Aorta (tissue), 5 donors: Measurements from ENCODE around the gene GPRIN3. TPM values are rescaled to one million over a fixed set of nuclear protein-coding genes. Genes with fewer than 3 reads are reported as not detected.
A peak's percentile ranks its signal among the peaks of the same experiment; 100 is the strongest.

Source experiments
- ATAC-seq: fragments of 200-7000 bp; cut with Tn5 transposase; one replicate; pipeline ENCODE4 v1.9.1; 2022; ENCODE audit warnings: moderate library complexity; ENCODE audit not compliant: low FRiP score
- DNase-seq, 2 donors: peaks; one replicate each; pipeline ENCODE4 v3.0.0-alpha.2; 2020
- H3K27ac ChIP-seq, 2 donors: one replicate each; pipeline ENCODE4 v1.5.1; 2013; ENCODE audit warnings: low read length in 2 of 2, mild to moderate bottlenecking in 2 of 2, moderate library complexity in 2 of 2, control low read depth in 1 of 2, inconsistent platforms in 1 of 2, low read depth in 1 of 2
- H3K27me3 ChIP-seq, 2 donors: one replicate each; pipeline ENCODE4 v1.6.1; 2013; ENCODE audit warnings: control low read depth in 1 of 2, low read length in 1 of 2, mild to moderate bottlenecking in 1 of 2, moderate library complexity in 1 of 2; ENCODE audit not compliant: insufficient read depth in 2 of 2, control insufficient read depth in 1 of 2
- H3K36me3 ChIP-seq, 2 donors: one replicate each; pipeline ENCODE4 v1.6.1; 2013; ENCODE audit warnings: control low read depth in 1 of 2, low read length in 1 of 2, mild to moderate bottlenecking in 1 of 2; ENCODE audit not compliant: insufficient read depth in 2 of 2, control insufficient read depth in 1 of 2
- H3K4me1 ChIP-seq, 2 donors: one replicate each; pipeline ENCODE4 v1.6.1; 2013; ENCODE audit warnings: low read length in 2 of 2, control low read depth in 1 of 2, mild to moderate bottlenecking in 1 of 2, moderate library complexity in 1 of 2; ENCODE audit not compliant: insufficient read depth in 2 of 2, control insufficient read depth in 1 of 2
- H3K4me3 ChIP-seq, 2 donors: one replicate each; pipeline ENCODE4 v1.5.1; 2013; ENCODE audit warnings: low read length in 2 of 2, control low read depth in 1 of 2, mild to moderate bottlenecking in 1 of 2
- H3K9me3 ChIP-seq: one replicate; pipeline ENCODE4 v1.6.1; 2013; ENCODE audit warnings: mild to moderate bottlenecking, low read length; ENCODE audit not compliant: control insufficient read depth
- WGBS, 2 donors: extraction: QIAGEN DNeasy Blood & Tissue Kit; methylation state at CpG; one replicate each; pipeline ENCODE4 v1.1.7; 2013; 5-methylcytosine and 5-hydroxymethylcytosine counted together
- intact Hi-C, 2 donors: fragments of 100-400 bp; cut with DNase I; formaldehyde crosslinking; loops; one replicate each; pipeline versions ENCODE4 v1.14.2 to v1.15.0; 2022
- polyA plus RNA-seq, 2 donors: library from polyadenylated mRNA; stranded (reverse); fragments of 200-250 nt; gene quantifications; one replicate each; pipeline ENCODE4 v1.2.3, GENCODE V29; 2013
- total RNA-seq, 2 donors: library from RNA; stranded (reverse); fragmentation: NEBNext Ultra II Directional; extraction: Animal tissue kit (Norgen Biotek cat#: 25700); gene quantifications; one replicate each; pipeline ENCODE4 v1.2.1, GENCODE V29; 2021
- donor health status: healthy with polysubstance abuse.
- donor health status: Bipolar disorder and iron deficiency.
- donor health status: DM: no; HTN: no; CAD: no.
- donor health status: DM: no; HTN: no; CAD: no.
- donor health status: DM: yes; HTN: yes; CAD: no.

GPRIN3 gene
- total and polyA plus RNA-seq, 4 donors: 0.08 to 9.8 (median 3.9) TPM

- WGBS, 2 donors: 88 to 89% methylated on average over 1 of the region's 1 CpG
These were observed 53.7 kb downstream of the GPRIN3 start for GRCh38 chr4:89253935-89254334.

GRCh38 chr4:89253311-89253710 is 54.3 kb downstream of the GPRIN3 start:
- Histone ChIP-seq H3K4me3 (no peak overlapping the region), H3K9me3 (no peaks in the 10 kb centered on the region), H3K36me3 (no peaks in the 10 kb centered on the region), H3K27ac (no peak overlapping the region), H3K4me1 (no peaks in the 10 kb centered on the region), H3K27me3 (no peaks in the 10 kb centered on the region)
- WGBS, 2 donors: 68% methylated on average over 4 of the region's 4 CpGs
- ATAC-seq (no peak), DNase-seq (no peak)
- intact Hi-C loops: no loop called here

More at GRCh38 chr4:89253935-89254334, 53.7 kb downstream of the GPRIN3 start:
- DNase-seq (no peak), ATAC-seq (no peak)
- Histone ChIP-seq H3K4me1 (no peaks in the 10 kb centered on the region), H3K27me3 (no peaks in the 10 kb centered on the region), H3K27ac (no peak overlapping the region), H3K9me3 (no peaks in the 10 kb centered on the region), H3K4me3 (no peak overlapping the region), H3K36me3 (no peaks in the 10 kb centered on the region)
- intact Hi-C loops: no loop called here

GRCh38 chr4:89251396-89251795 is 56.2 kb downstream of the GPRIN3 start:
- no peak overlapping the region for H3K4me3 ChIP-seq
- no peaks in the 10 kb centered on the region for H3K36me3 ChIP-seq
- H3K4me1 ChIP-seq: no peaks in the 10 kb centered on the region
- no peak overlapping the region for H3K27ac ChIP-seq
- intact Hi-C loops: no loop called here
- ATAC-seq (no peak), DNase-seq (no peak)
- H3K27me3 ChIP-seq: no peaks in the 10 kb centered on the region
- H3K9me3 ChIP-seq: no peaks in the 10 kb centered on the region

- 89 to 91% methylated on average over 13 of the region's 13 CpGs for WGBS, 2 donors
- DNase-seq: no peak
- Histone ChIP-seq H3K4me1 (no peaks in the 10 kb centered on the region), H3K27ac (no peak overlapping the region), H3K36me3 (no peaks in the 10 kb centered on the region), H3K27me3 (no peaks in the 10 kb centered on the region), H3K9me3 (no peaks in the 10 kb centered on the region), H3K4me3 (no peak overlapping the region)
- intact Hi-C loops: no loop called here
- no peak for ATAC-seq
These were observed 57.8 kb downstream of the GPRIN3 start for GRCh38 chr4:89249716-89250361.

GRCh38 chr4:89249313-89249712 is 58.3 kb downstream of the GPRIN3 start:
- DNase-seq (no peak), ATAC-seq (no peak)
- no peak overlapping the region for H3K27ac ChIP-seq
- no peaks in the 10 kb centered on the region for H3K9me3 ChIP-seq
- no peaks in the 10 kb centered on the region for H3K27me3 ChIP-seq
- H3K36me3 ChIP-seq: no peaks in the 10 kb centered on the region
- no peak overlapping the region for H3K4me3 ChIP-seq
- intact Hi-C loops: no loop called here
- WGBS, 2 donors: 78 to 84% methylated on average over 2 of the region's 2 CpGs
- no peaks in the 10 kb centered on the region for H3K4me1 ChIP-seq

- intact Hi-C loops: no loop called here
- Histone ChIP-seq H3K9me3 (no peaks in the 10 kb centered on the region), H3K27me3 (no peaks in the 10 kb centered on the region), H3K4me1 (no peaks in the 10 kb centered on the region), H3K4me3 (no peak overlapping the region), H3K36me3 (no peaks in the 10 kb centered on the region), H3K27ac (no peak overlapping the region)
- ATAC-seq (no peak), DNase-seq (peak in 1 of 2 donors; percentile 67)
- 81 to 83% methylated on average over 11 of the region's 11 CpGs for WGBS, 2 donors
These were observed 58.7 kb downstream of the GPRIN3 start for GRCh38 chr4:89248879-89249281.

GRCh38 chr4:89247951-89248350 is 59.6 kb downstream of the GPRIN3 start:
- WGBS, 2 donors: 91 to 92% methylated on average over 13 of the region's 13 CpGs
- no peaks in the 10 kb centered on the region for H3K36me3 ChIP-seq
- H3K27ac ChIP-seq: no peak overlapping the region
- no peaks in the 10 kb centered on the region for H3K27me3 ChIP-seq
- intact Hi-C loops: no loop called here
- no peak for DNase-seq
- H3K9me3 ChIP-seq: no peaks in the 10 kb centered on the region
- H3K4me3 ChIP-seq: no peak overlapping the region
- no peak for ATAC-seq
- no peaks in the 10 kb centered on the region for H3K4me1 ChIP-seq

GRCh38 chr4:89245459-89245858 is 62.1 kb downstream of the GPRIN3 start:
- intact Hi-C loops: no loop called here
- H3K27ac ChIP-seq: no peak overlapping the region
- H3K9me3 ChIP-seq: no peaks in the 10 kb centered on the region
- no peaks in the 10 kb centered on the region for H3K36me3 ChIP-seq
- no peaks in the 10 kb centered on the region for H3K4me1 ChIP-seq
- ATAC-seq (no peak), DNase-seq (no peak)
- H3K27me3 ChIP-seq: no peaks in the 10 kb centered on the region
- no peak overlapping the region for H3K4me3 ChIP-seq
- 82 to 85% methylated on average over 2 of the region's 2 CpGs for WGBS, 2 donors

GRCh38 chr4:89243733-89244252 is 63.8 kb downstream of the GPRIN3 start:
- H3K4me3 ChIP-seq: no peak overlapping the region
- ATAC-seq: no peak
- no peaks in the 10 kb centered on the region for H3K27me3 ChIP-seq
- no peak for DNase-seq
- H3K4me1 ChIP-seq: no peaks in the 10 kb centered on the region
- H3K9me3 ChIP-seq: no peaks in the 10 kb centered on the region
- H3K27ac ChIP-seq: no peak overlapping the region
- intact Hi-C loops: no loop called here
- H3K36me3 ChIP-seq: no peaks in the 10 kb centered on the region
